SK-N-SH (cell line): Measurements from ENCODE around the gene ADGRB2. TPM values are rescaled to one million over a fixed set of nuclear protein-coding genes. Genes with fewer than 3 reads are reported as not detected.

ENCODE experiments used
- CTCF ChIA-PET: fragments of 300-600, 350-600 bp; formaldehyde crosslinking; extraction: SDS; loops from one replicate; lab custom pipeline; 2021; lab: Yijun Ruan, JAX
- POLR2A ChIA-PET: fragments of 350-600 bp; sonication (Branson Sonifier 250); formaldehyde crosslinking; extraction: SDS; loops from one replicate; lab custom pipeline; 2020; ENCODE audit warnings: antibody characterized with exemption, inconsistent platforms; lab: Yijun Ruan, JAX
- DNase-seq: peaks from one replicate; pipeline ENCODE4 v3.0.0; 2012
- H2AFZ ChIP-seq: fragments of 200-600 bp; sonication (generic); 2 replicates; pipeline ENCODE4 v1.8.1; 2016; ENCODE audit warnings: antibody characterized with exemption, mild to moderate bottlenecking, low read depth
- H3F3A ChIP-seq: fragments of 200-600 bp; sonication (generic); replicated peaks from 2 replicates; pipeline ENCODE3; 2016; ENCODE audit warnings: antibody characterized with exemption, mild to moderate bottlenecking; ENCODE audit not compliant: insufficient read depth
- H3K27ac ChIP-seq, 2 experiments: fragments of 200-500 bp in 1 of 2; fragments of 200-600 bp in 1 of 2; sonication (Bioruptor generic) in 1 of 2; sonication (generic), shearing (Covaris generic) in 1 of 2; 2 replicates each; pipeline versions ENCODE4 v1.5.1 to v1.6.1; 2014 to 2016; ENCODE audit warnings: low read depth in 2 of 2, inconsistent platforms in 1 of 2, low read length in 1 of 2, mild to moderate bottlenecking in 1 of 2, mixed read lengths in 1 of 2
- H3K27me3 ChIP-seq: fragments of 200-600 bp; sonication (generic), shearing (Covaris generic); 2 replicates; pipeline ENCODE4 v1.6.1; 2016; ENCODE audit warnings: mixed run types; ENCODE audit not compliant: insufficient read depth
- H3K36me3 ChIP-seq, 2 experiments: fragments of 200-500 bp in 1 of 2; fragments of 200-600 bp in 1 of 2; sonication (Bioruptor generic) in 1 of 2; sonication (generic) in 1 of 2; replicated peaks in 1 of 2; 2 replicates each; pipeline versions ENCODE3 to v1.5.1; 2014 to 2016; ENCODE audit warnings: low read length in 1 of 2, mild to moderate bottlenecking in 1 of 2; ENCODE audit not compliant: insufficient read depth in 2 of 2, control insufficient read depth in 1 of 2
- H3K4me1 ChIP-seq, 2 experiments: fragments of 200-500 bp in 1 of 2; fragments of 200-600 bp in 1 of 2; sonication (Bioruptor generic) in 1 of 2; sonication (generic), shearing (Covaris generic) in 1 of 2; 2 replicates each; pipeline versions ENCODE4 v1.5.1 to v1.6.1; 2014 to 2016; ENCODE audit warnings: low read depth in 1 of 2, low read length in 1 of 2, mixed run types in 1 of 2; ENCODE audit not compliant: insufficient read depth in 2 of 2, control insufficient read depth in 1 of 2
- H3K4me2 ChIP-seq: fragments of 200-600 bp; sonication (generic), shearing (Covaris generic); 2 replicates; pipeline ENCODE4 v1.6.1; 2017; ENCODE audit warnings: mixed run types
- H3K4me3 ChIP-seq, 2 experiments: fragments of 200-500 bp in 1 of 2; fragments of 200-600 bp in 1 of 2; sonication (Bioruptor generic) in 1 of 2; sonication (generic), shearing (Covaris generic) in 1 of 2; 2 replicates each; pipeline versions ENCODE4 v1.5.1 to v1.8.1; 2014 to 2016; ENCODE audit warnings: low read depth in 2 of 2, inconsistent platforms in 1 of 2, low read length in 1 of 2, mild to moderate bottlenecking in 1 of 2, mixed read lengths in 1 of 2, moderate library complexity in 1 of 2
- H3K79me2 ChIP-seq: fragments of 200-600 bp; sonication (generic); 2 replicates; pipeline ENCODE4 v1.8.1; 2017; ENCODE audit warnings: mild to moderate bottlenecking; ENCODE audit not compliant: insufficient read depth
- H3K9ac ChIP-seq: fragments of 200-600 bp; sonication (generic); 2 replicates; pipeline ENCODE4 v1.6.1; 2017; ENCODE audit warnings: mixed run types
- H3K9me2 ChIP-seq: fragments of 200-600 bp; sonication (generic); 2 replicates; pipeline ENCODE4 v1.6.1; 2017; ENCODE audit warnings: mixed run types
- H3K9me3 ChIP-seq: fragments of 200-600 bp; sonication (generic); 2 replicates; pipeline ENCODE4 v1.6.1; 2017; ENCODE audit warnings: mixed run types, mild to moderate bottlenecking, moderate library complexity
- H4K20me1 ChIP-seq: fragments of 200-600 bp; sonication (generic); 2 replicates; pipeline ENCODE4 v1.6.1; 2017; ENCODE audit warnings: mild to moderate bottlenecking, mixed run types; ENCODE audit not compliant: insufficient read depth
- ELF1 ChIP-seq: IDR thresholded peaks from 2 replicates; pipeline ENCODE4 v1.4.0; 2012
- EP300 ChIP-seq, 2 experiments: IDR thresholded peaks; 2 replicates each; pipeline versions ENCODE4 v1.4.0 to v1.6.1; 2012; ENCODE audit warnings: borderline replicate concordance in 1 of 2, low read depth in 1 of 2, low read length in 1 of 2
- EZH2phosphoT487 ChIP-seq: fragments of 200-600 bp; sonication (generic); IDR thresholded peaks from 2 replicates; pipeline ENCODE4 v1.6.1; 2017; ENCODE audit warnings: low read depth, mixed run types, mild to moderate bottlenecking, antibody characterized with exemption, moderate library complexity, borderline replicate concordance
- FOSL2 ChIP-seq: IDR thresholded peaks from 2 replicates; pipeline ENCODE4 v1.4.0; 2012; ENCODE audit warnings: low read depth, mild to moderate bottlenecking, moderate library complexity, borderline replicate concordance
- FOXJ3 ChIP-seq: sonication (generic); formaldehyde crosslinking; IDR thresholded peaks from 2 replicates; pipeline ENCODE4 v1.5.1; 2020; ENCODE audit warnings: mild to moderate bottlenecking, missing genetic modification reagents
- GABPA ChIP-seq: IDR thresholded peaks from 2 replicates; pipeline ENCODE4 v1.4.0; 2012; ENCODE audit warnings: low read depth, mild to moderate bottlenecking
- JUND ChIP-seq: IDR thresholded peaks from 2 replicates; pipeline ENCODE4 v1.4.0; 2012
- MEF2A ChIP-seq: IDR thresholded peaks from 2 replicates; pipeline ENCODE4 v1.4.0; 2012; ENCODE audit warnings: low read depth, borderline replicate concordance
- MXI1 ChIP-seq: IDR thresholded peaks from 2 replicates; pipeline ENCODE4 v1.6.1; 2012; ENCODE audit warnings: mild to moderate bottlenecking, low read depth, low read length, improper control_type of control experiment
- NFIC ChIP-seq: IDR thresholded peaks from 2 replicates; pipeline ENCODE4 v1.4.0; 2012; ENCODE audit warnings: borderline replicate concordance
- POLR2AphosphoS5 ChIP-seq: IDR thresholded peaks from 2 replicates; pipeline ENCODE4 v1.6.1; 2012; ENCODE audit warnings: low read depth, low read length
- RXRA ChIP-seq: IDR thresholded peaks from 2 replicates; pipeline ENCODE4 v1.4.0; 2012; ENCODE audit warnings: low read depth, mild to moderate bottlenecking, borderline replicate concordance
- SIN3A ChIP-seq: IDR thresholded peaks from 2 replicates; pipeline ENCODE4 v1.6.1; 2012; ENCODE audit warnings: low read depth, mild to moderate bottlenecking, low read length, moderate library complexity, borderline replicate concordance
- SMC3 ChIP-seq: IDR thresholded peaks from 2 replicates; pipeline ENCODE4 v1.6.1; 2012; ENCODE audit warnings: low read depth, low read length, improper control_type of control experiment
- TAF1 ChIP-seq: IDR thresholded peaks from 2 replicates; pipeline ENCODE4 v1.6.1; 2012; ENCODE audit warnings: low read depth, mild to moderate bottlenecking, low read length, moderate library complexity, borderline replicate concordance
- TCF12 ChIP-seq: IDR thresholded peaks from 2 replicates; pipeline ENCODE4 v1.4.0; 2012
- TEAD4 ChIP-seq: IDR thresholded peaks from 2 replicates; pipeline ENCODE4 v1.4.0; 2012; ENCODE audit warnings: mild to moderate bottlenecking, borderline replicate concordance; ENCODE audit not compliant: insufficient read depth
- WGBS: methylation state at CpG from one replicate; pipeline ENCODE4 v1.1.6; 2017; ENCODE audit warnings: low lambda C conversion rate; 5-methylcytosine and 5-hydroxymethylcytosine counted together
- polyA plus RNA-seq, 3 experiments: library from polyadenylated mRNA; depleted of rRNA; stranded (reverse); fragments of >200 nt; gene quantifications; 2 replicates each; pipeline ENCODE4 v1.2.3, GENCODE V29; 2012
- TF ChIP-seq, protein P1 (sequence below): IDR thresholded peaks from 2 replicates; pipeline ENCODE4 v1.4.0; 2012; ENCODE audit warnings: low read depth
- TF ChIP-seq, protein P2 (sequence below): IDR thresholded peaks from 2 replicates; pipeline ENCODE4 v1.4.0; 2012; ENCODE audit warnings: low read depth, borderline replicate concordance
- TF ChIP-seq, protein P3 (sequence below): fragments of 150-350 bp; IDR thresholded peaks from 2 replicates; pipeline ENCODE4 v1.6.1; 2017; ENCODE audit warnings: antibody characterized with exemption, low read length, low read depth, borderline replicate concordance
- TF ChIP-seq, protein P4 (sequence below): IDR thresholded peaks from 2 replicates; pipeline ENCODE4; 2012

Gene ADGRB2
- polyA plus RNA-seq, 1 of the 3 experiments (the other 2 are of a cell fraction): 13.0 TPM

DNA sequence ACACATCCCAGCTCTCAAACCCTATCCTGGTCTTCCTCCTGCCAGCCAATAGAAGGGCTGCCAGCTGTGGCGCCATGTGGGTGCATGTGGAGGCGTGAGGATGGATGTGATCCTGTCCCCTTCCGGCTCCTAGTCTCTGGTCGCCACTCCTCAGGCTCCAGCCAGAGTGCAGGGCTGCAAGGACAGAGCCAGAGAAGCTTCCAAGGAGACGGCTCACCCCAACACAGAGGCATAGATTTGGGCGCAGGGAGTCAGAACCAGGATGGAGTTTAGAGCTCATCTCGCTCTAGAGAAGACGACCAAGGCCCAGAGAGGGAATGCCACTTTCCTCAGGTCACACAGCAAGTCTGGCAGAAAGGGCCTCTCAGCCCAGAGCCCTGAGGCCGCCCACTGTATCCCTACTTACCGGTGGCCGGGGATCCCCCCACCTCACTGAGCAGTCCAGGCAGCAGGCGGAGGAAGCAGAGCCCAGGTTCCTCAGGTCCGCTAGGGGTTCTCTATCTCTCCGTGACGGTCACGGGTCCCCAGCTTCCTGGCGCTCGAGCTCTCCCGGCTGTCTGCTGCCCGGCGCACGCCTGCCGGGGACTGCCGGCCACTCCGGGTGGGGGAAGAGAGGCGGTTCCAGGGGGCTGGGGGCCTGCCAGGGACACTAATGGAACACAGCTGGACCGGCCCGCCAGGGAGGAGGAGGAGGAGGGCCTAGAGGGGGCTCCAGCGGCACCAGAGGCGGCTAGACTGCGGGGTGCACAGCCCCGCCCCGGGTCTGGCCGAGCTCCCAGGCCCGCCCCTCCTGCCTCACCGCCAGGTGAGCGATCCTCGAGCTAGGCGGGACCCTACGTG is 60.5 kb downstream of the ADGRB2 start, which contains the start of gene COL16A1:
TSS of gene COL16A1 (minus strand) at position 587 of the 840 bp plus-strand sequence. CDS start 1,824 bp downstream, outside the sequence.
- 82% methylated on average over 10 of the region's 40 CpGs for WGBS
- Histone ChIP-seq H3K27me3 (no peaks in the 10 kb centered on the region), H3K9ac (peak within 1 kb of the TSS; percentile 23; the same call in 1 of the 2 replicates), H3K27ac (peak within 1 kb of the TSS in 1 of 2 experiments; percentile 8; a peak in 1 of 4 replicates), H3K4me1 (peaks cover 37 to 72% of the 10 kb centered on the region in 2 experiments), H3K9me2 (no peaks in the 10 kb centered on the region), H3K4me2 (peak within 1 kb of the TSS; percentile 57; the same call in 1 of the 2 replicates), H4K20me1 (no peaks in the 10 kb centered on the region), H3K4me3 (peak within 1 kb of the TSS; percentile 31 to 47; a peak in 3 of 4 replicates), H3K79me2 (no peaks in the 10 kb centered on the region), H3K36me3 (no peaks in the 10 kb centered on the region), H3F3A (peaks cover 37% of the 10 kb centered on the region), H2AFZ (no peak within 1 kb of the TSS), H3K9me3 (no peaks in the 10 kb centered on the region)
- CTCF ChIA-PET: interaction anchor here (0.8 to 10.2 kb wide), 16 partner anchors 9 to 85 kb away, joined by 3 to 116 read pairs (median 4); partner anchors contain the start of gene PEF1
- POLR2A ChIA-PET: interaction anchor here (0.6 to 1.8 kb wide), 2 partner anchors 14 to 85 kb away, joined by 3 to 5 read pairs; no protein-coding TSS in a partner anchor
- DNase-seq: peak; percentile 85
- TF ChIP-seq MEF2A (no peak), MXI1 (0 out of 2 replicates have a peak, but pooled peaks have one; percentile 32), RXRA (no peak), TEAD4 (no peak), POLR2AphosphoS5 (no peak), SMC3 (no peak), TAF1 (no peak), FOSL2 (no peak), EZH2phosphoT487 (no peak), EP300 (IDR thresholded peaks at IDR 0.05; ENCODE audit: borderline replicate concordance in 1 of 2, low read depth in 1 of 2, low read length in 1 of 2) (0 out of 4 replicates have a peak, but pooled peaks of 1 of the 2 experiments have one; percentile 30), FOXJ3 (CRISPR knock-in tag) (no peak), GABPA (no peak), TCF12 (peak; percentile 58; the same call in 1 of the 2 replicates), SIN3A (no peak), NFIC (0 out of 2 replicates have a peak, but pooled peaks have one; percentile 14), ELF1 (no peak), JUND (no peak)
- TF ChIP-seq, protein P1, sequence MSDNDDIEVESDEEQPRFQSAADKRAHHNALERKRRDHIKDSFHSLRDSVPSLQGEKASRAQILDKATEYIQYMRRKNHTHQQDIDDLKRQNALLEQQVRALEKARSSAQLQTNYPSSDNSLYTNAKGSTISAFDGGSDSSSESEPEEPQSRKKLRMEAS: no peak
- TF ChIP-seq, protein P2, sequence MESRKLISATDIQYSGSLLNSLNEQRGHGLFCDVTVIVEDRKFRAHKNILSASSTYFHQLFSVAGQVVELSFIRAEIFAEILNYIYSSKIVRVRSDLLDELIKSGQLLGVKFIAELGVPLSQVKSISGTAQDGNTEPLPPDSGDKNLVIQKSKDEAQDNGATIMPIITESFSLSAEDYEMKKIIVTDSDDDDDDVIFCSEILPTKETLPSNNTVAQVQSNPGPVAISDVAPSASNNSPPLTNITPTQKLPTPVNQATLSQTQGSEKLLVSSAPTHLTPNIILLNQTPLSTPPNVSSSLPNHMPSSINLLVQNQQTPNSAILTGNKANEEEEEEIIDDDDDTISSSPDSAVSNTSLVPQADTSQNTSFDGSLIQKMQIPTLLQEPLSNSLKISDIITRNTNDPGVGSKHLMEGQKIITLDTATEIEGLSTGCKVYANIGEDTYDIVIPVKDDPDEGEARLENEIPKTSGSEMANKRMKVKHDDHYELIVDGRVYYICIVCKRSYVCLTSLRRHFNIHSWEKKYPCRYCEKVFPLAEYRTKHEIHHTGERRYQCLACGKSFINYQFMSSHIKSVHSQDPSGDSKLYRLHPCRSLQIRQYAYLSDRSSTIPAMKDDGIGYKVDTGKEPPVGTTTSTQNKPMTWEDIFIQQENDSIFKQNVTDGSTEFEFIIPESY: no peak
- TF ChIP-seq, protein P3, sequence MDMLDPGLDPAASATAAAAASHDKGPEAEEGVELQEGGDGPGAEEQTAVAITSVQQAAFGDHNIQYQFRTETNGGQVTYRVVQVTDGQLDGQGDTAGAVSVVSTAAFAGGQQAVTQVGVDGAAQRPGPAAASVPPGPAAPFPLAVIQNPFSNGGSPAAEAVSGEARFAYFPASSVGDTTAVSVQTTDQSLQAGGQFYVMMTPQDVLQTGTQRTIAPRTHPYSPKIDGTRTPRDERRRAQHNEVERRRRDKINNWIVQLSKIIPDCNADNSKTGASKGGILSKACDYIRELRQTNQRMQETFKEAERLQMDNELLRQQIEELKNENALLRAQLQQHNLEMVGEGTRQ: no peak
- TF ChIP-seq, protein P4, sequence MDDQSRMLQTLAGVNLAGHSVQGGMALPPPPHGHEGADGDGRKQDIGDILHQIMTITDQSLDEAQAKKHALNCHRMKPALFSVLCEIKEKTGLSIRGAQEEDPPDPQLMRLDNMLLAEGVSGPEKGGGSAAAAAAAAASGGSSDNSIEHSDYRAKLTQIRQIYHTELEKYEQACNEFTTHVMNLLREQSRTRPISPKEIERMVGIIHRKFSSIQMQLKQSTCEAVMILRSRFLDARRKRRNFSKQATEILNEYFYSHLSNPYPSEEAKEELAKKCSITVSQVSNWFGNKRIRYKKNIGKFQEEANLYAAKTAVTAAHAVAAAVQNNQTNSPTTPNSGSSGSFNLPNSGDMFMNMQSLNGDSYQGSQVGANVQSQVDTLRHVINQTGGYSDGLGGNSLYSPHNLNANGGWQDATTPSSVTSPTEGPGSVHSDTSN: no peak
